ENCODE results near the gene ZNF274. TPM values are rescaled to one million over a fixed set of nuclear protein-coding genes. Genes with fewer than 3 reads are reported as not detected.

Gene ZNF274
- total and polyA plus RNA-seq, 2 donors (not counting 1 experiment from before 2014, with no cell fraction given): 53.3 to 83.7 TPM

GRCh38 chr19:58181902-58182576 is 822 bp upstream of the ZNF274 start:
- Histone ChIP-seq H3K4me1 (ENCODE audit: control insufficient read depth in 2 of 2, insufficient read depth in 2 of 2, low read length in 2 of 2) (peaks cover 12 to 20% of the 10 kb centered on the region in 2 donors), H3K27me3 (replicated peaks in 1 of 4; ENCODE audit: control extremely low read depth in 1 of 4, control insufficient read depth in 3 of 4, insufficient read depth in 4 of 4, low read length in 3 of 4) (no peaks in the 10 kb centered on the region), H3K9me3 (ENCODE audit: control extremely low read depth in 1 of 3, control insufficient read depth in 2 of 3, insufficient read depth in 1 of 3, low read length in 2 of 3) (peaks cover 7 to 92% (median 67%) of the 10 kb centered on the region in 3 donors), H2AFZ (ENCODE audit: insufficient read depth, low read depth, low read length, poor library complexity, severe bottlenecking) (peak overlapping the region; percentile 73), H3K79me2 (ENCODE audit: control insufficient read depth, insufficient read depth, low read length) (peaks cover 35% of the 10 kb centered on the region), H3K27ac (ENCODE audit: low read length in 2 of 2) (peak overlapping the region; percentile 99 to 100), H3K4me3 (ENCODE audit: control extremely low read depth in 1 of 5, extremely low read depth in 1 of 5, insufficient read depth in 1 of 5, low read depth in 2 of 5, low read length in 4 of 5) (peak overlapping the region; percentile 0 to 100 (median 88)), H3K4me2 (replicated peaks; ENCODE audit: low read depth, low read length, poor library complexity, severe bottlenecking) (peak overlapping the region; percentile 81), H4K20me1 (ENCODE audit: control insufficient read depth, insufficient read depth, low read length, poor library complexity, severe bottlenecking) (no peaks in the 10 kb centered on the region), H3K36me3 (replicated peaks in 1 of 2; ENCODE audit: control extremely low read depth in 1 of 2, control insufficient read depth in 1 of 2, extremely low read depth in 1 of 2, insufficient read depth in 2 of 2, low read length in 1 of 2) (peaks cover 4 to 20% of the 10 kb centered on the region in 2 experiments), H3K9ac (ENCODE audit: low read length) (peak overlapping the region; percentile 98)
- Mint-ChIP-seq H3K27me3 (no peaks in the 10 kb centered on the region), H3K9me3 (ENCODE audit: insufficient read depth) (peaks cover 15% of the 10 kb centered on the region), H3K4me3 (peak overlapping the region; percentile 96), H3K4me1 (peaks cover 26% of the 10 kb centered on the region), H3K27ac (peak overlapping the region; percentile 100)
- TF ChIP-seq, protein P1, sequence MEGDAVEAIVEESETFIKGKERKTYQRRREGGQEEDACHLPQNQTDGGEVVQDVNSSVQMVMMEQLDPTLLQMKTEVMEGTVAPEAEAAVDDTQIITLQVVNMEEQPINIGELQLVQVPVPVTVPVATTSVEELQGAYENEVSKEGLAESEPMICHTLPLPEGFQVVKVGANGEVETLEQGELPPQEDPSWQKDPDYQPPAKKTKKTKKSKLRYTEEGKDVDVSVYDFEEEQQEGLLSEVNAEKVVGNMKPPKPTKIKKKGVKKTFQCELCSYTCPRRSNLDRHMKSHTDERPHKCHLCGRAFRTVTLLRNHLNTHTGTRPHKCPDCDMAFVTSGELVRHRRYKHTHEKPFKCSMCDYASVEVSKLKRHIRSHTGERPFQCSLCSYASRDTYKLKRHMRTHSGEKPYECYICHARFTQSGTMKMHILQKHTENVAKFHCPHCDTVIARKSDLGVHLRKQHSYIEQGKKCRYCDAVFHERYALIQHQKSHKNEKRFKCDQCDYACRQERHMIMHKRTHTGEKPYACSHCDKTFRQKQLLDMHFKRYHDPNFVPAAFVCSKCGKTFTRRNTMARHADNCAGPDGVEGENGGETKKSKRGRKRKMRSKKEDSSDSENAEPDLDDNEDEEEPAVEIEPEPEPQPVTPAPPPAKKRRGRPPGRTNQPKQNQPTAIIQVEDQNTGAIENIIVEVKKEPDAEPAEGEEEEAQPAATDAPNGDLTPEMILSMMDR (IDR thresholded peaks at IDR 0.05): peak; percentile 74
- no peak for TF ChIP-seq EZH2 (IDR thresholded peaks at IDR 0.05; ENCODE audit: borderline replicate concordance, insufficient read depth, low read depth, low read length, poor library complexity, severe bottlenecking)
- 60% methylated on average over 3 of the region's 4 CpGs for WGBS (ENCODE audit: insufficient coverage)
- ChIA-PET CTCF (interaction anchor here (0.7 to 1.1 kb wide), 2 partner anchors 27 to 128 kb away, joined by 3 to 4 read pairs; no protein-coding TSS in a partner anchor), POLR2A (no interaction called here)
- ATAC-seq (ENCODE audit: low read depth) (no peak), DNase-seq (peak; percentile 77)
- intact Hi-C loops (cut with micrococcal nuclease): loop anchor here (1.0 to 2.0 kb wide), 5 partner anchors 31 to 655 kb away; partner anchors contain the start of genes ZNF329, ZNF446, ZNF497 and ZNF549

DNA sequence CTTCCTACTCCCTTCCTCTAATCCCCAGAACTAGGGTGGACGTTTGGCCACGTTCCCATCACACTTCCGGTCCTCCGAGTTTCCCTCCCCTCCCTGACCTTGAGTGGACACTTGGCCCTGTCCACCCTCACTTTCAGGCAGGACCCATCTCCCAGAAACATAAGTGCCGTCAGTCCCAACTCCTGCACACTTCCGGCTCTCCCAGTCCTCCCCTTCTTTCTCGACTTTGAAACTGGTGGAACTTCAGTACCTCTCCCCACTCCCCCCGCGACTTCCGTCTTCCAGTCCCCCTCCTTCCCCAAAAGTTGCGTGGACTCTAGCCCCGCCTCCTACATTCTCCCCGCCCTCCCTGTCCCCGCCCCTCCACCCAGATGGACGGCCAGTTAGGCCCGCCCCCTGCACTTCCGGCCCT is 278 bp upstream of the ZNF274 start:
- Histone ChIP-seq H3K27ac (ENCODE audit: low read length in 2 of 2) (peak overlapping the region; percentile 99 to 100), H3K9me3 (ENCODE audit: control extremely low read depth in 1 of 3, control insufficient read depth in 2 of 3, insufficient read depth in 1 of 3, low read length in 2 of 3) (peaks cover 7 to 95% (median 71%) of the 10 kb centered on the region in 3 donors), H3K4me2 (replicated peaks; ENCODE audit: low read depth, low read length, poor library complexity, severe bottlenecking) (peak overlapping the region; percentile 81), H3K4me3 (ENCODE audit: control extremely low read depth in 1 of 5, extremely low read depth in 1 of 5, insufficient read depth in 1 of 5, low read depth in 2 of 5, low read length in 4 of 5) (peak overlapping the region; percentile 0 to 100 (median 88)), H3K36me3 (replicated peaks in 1 of 2; ENCODE audit: control extremely low read depth in 1 of 2, control insufficient read depth in 1 of 2, extremely low read depth in 1 of 2, insufficient read depth in 2 of 2, low read length in 1 of 2) (peaks cover 5 to 25% of the 10 kb centered on the region in 2 experiments), H3K79me2 (ENCODE audit: control insufficient read depth, insufficient read depth, low read length) (peaks cover 40% of the 10 kb centered on the region), H3K4me1 (ENCODE audit: control insufficient read depth in 2 of 2, insufficient read depth in 2 of 2, low read length in 2 of 2) (peaks cover 12 to 20% of the 10 kb centered on the region in 2 donors), H3K9ac (ENCODE audit: low read length) (peak overlapping the region; percentile 98), H2AFZ (ENCODE audit: insufficient read depth, low read depth, low read length, poor library complexity, severe bottlenecking) (peak overlapping the region; percentile 85), H4K20me1 (ENCODE audit: control insufficient read depth, insufficient read depth, low read length, poor library complexity, severe bottlenecking) (no peaks in the 10 kb centered on the region), H3K27me3 (replicated peaks in 1 of 4; ENCODE audit: control extremely low read depth in 1 of 4, control insufficient read depth in 3 of 4, insufficient read depth in 4 of 4, low read length in 3 of 4) (no peaks in the 10 kb centered on the region)
- peak overlapping the region; percentile 100 for H3K27ac Mint-ChIP-seq
- POLR2A ChIA-PET: interaction anchor here (0.6 to 1.6 kb wide), 8 partner anchors 13 to 549 kb away, joined by 3 to 5 read pairs (median 4); partner anchors contain the start of genes TRIM28, ZNF132, ZNF211 and ZNF329
- H3K27me3 Mint-ChIP-seq: no peaks in the 10 kb centered on the region
- no peak for DNase-seq
- WGBS (ENCODE audit: insufficient coverage): 9% methylated on average over 16 of the region's 17 CpGs
- TF ChIP-seq, protein P1 (IDR thresholded peaks at IDR 0.05): no peak
- TF ChIP-seq EZH2 (IDR thresholded peaks at IDR 0.05; ENCODE audit: borderline replicate concordance, insufficient read depth, low read depth, low read length, poor library complexity, severe bottlenecking): no peak
- CTCF ChIA-PET: interaction anchor here (0.7 to 1.2 kb wide), 2 partner anchors 165 to 696 kb away, joined by 3 read pairs; no protein-coding TSS in a partner anchor
- peaks cover 26% of the 10 kb centered on the region for H3K4me1 Mint-ChIP-seq
- H3K9me3 Mint-ChIP-seq (ENCODE audit: insufficient read depth): peaks cover 15% of the 10 kb centered on the region
- ATAC-seq (ENCODE audit: low read depth): peak; percentile 76
- peak overlapping the region; percentile 96 for H3K4me3 Mint-ChIP-seq
- intact Hi-C loops (cut with micrococcal nuclease): loop anchor here (1.0 to 2.0 kb wide), 5 partner anchors 32 to 655 kb away; partner anchors contain the start of genes ZNF329, ZNF446, ZNF497 and ZNF549

Data from B cell (primary cell).